Keratinocyte (primary cell): ENCODE data around the gene SPECC1. TPM values are rescaled to one million over a fixed set of nuclear protein-coding genes. Genes with fewer than 3 reads are reported as not detected.

Experiments used
- DNase-seq: peaks from one replicate; pipeline ENCODE4 v3.0.0-alpha.2; 2011; ENCODE audit warnings: low read depth, missing footprints, low spot score
- FAIRE-seq: peaks from 2 replicates; lab custom pipeline; 2011; peaks lifted over from hg19 to GRCh38; lab: Jason Lieb, UNC
- H2AFZ ChIP-seq: 2 replicates; pipeline ENCODE4 v1.6.0; 2012; ENCODE audit warnings: low read length, control low read depth, inconsistent platforms; ENCODE audit not compliant: control insufficient read depth
- H3K27ac ChIP-seq: 2 replicates; pipeline ENCODE4 v1.5.1; 2011; ENCODE audit warnings: low read length; ENCODE audit not compliant: control insufficient read depth, insufficient read depth
- H3K27me3 ChIP-seq: 3 replicates; pipeline ENCODE4 v1.6.0; 2011; ENCODE audit warnings: low read length; ENCODE audit not compliant: control insufficient read depth, insufficient read depth; ENCODE audit errors: extremely low read depth
- H3K36me3 ChIP-seq, 2 experiments: 2 replicates in 1 of 2; 3 replicates in 1 of 2; pipeline ENCODE4 v1.5.1; 2011; ENCODE audit warnings: low read length in 2 of 2, mild to moderate bottlenecking in 1 of 2; ENCODE audit not compliant: control insufficient read depth in 2 of 2, insufficient read depth in 2 of 2; ENCODE audit errors: extremely low read depth in 1 of 2
- H3K4me1 ChIP-seq: 3 replicates; pipeline ENCODE4 v1.5.1; 2011; ENCODE audit warnings: low read length; ENCODE audit not compliant: control insufficient read depth, insufficient read depth; ENCODE audit errors: extremely low read depth
- H3K4me2 ChIP-seq: 3 replicates; pipeline ENCODE4 v1.6.0; 2011; ENCODE audit warnings: low read depth, low read length; ENCODE audit not compliant: control insufficient read depth, insufficient read depth; ENCODE audit errors: extremely low read depth
- H3K4me3 ChIP-seq, 3 experiments: fragments of 200-600 bp in 1 of 3; sonication (generic) in 1 of 3; 2 replicates in 2 of 3; 3 replicates in 1 of 3; pipeline ENCODE4 v1.5.1; 2011 to 2016; ENCODE audit warnings: low read length in 3 of 3, mild to moderate bottlenecking in 3 of 3, control low read depth in 2 of 3, inconsistent platforms in 1 of 3, low read depth in 1 of 3, mixed read lengths in 1 of 3, mixed run types in 1 of 3, moderate library complexity in 1 of 3; ENCODE audit not compliant: control insufficient read depth in 2 of 3, insufficient read depth in 2 of 3; ENCODE audit errors: extremely low read depth in 1 of 3
- H3K79me2 ChIP-seq: 2 replicates; pipeline ENCODE4 v1.6.0; 2012; ENCODE audit warnings: low read length; ENCODE audit not compliant: control insufficient read depth, insufficient read depth
- H3K9ac ChIP-seq: 3 replicates; pipeline ENCODE4 v1.6.0; 2011; ENCODE audit warnings: low read length; ENCODE audit not compliant: control insufficient read depth, insufficient read depth; ENCODE audit errors: extremely low read depth
- H3K9me1 ChIP-seq: 3 replicates; pipeline ENCODE4 v1.6.0; 2011; ENCODE audit warnings: low read length; ENCODE audit not compliant: control insufficient read depth, insufficient read depth; ENCODE audit errors: extremely low read depth
- H3K9me3 ChIP-seq: 2 replicates; pipeline ENCODE4 v1.5.1; 2012; ENCODE audit warnings: low read depth, low read length; ENCODE audit not compliant: control insufficient read depth
- H4K20me1 ChIP-seq: 3 replicates; pipeline ENCODE4 v1.6.0; 2011; ENCODE audit warnings: low read length; ENCODE audit not compliant: control insufficient read depth, insufficient read depth; ENCODE audit errors: extremely low read depth
- CTCF ChIP-seq, 3 experiments: IDR thresholded peaks in 1 of 3; conservative IDR thresholded peaks in 1 of 3; optimal IDR thresholded peaks in 1 of 3; 2 replicates in 2 of 3; 3 replicates in 1 of 3; pipeline versions ENCODE3 to v1.5.1; 2011; ENCODE audit warnings: low read length in 3 of 3, mild to moderate bottlenecking in 3 of 3, moderate library complexity in 2 of 3, control low read depth in 1 of 3, inconsistent platforms in 1 of 3; ENCODE audit not compliant: insufficient read depth in 2 of 3; ENCODE audit errors: extremely low read depth in 1 of 3
- EZH2 ChIP-seq: IDR thresholded peaks from one replicate; pipeline ENCODE4 v1.6.1; 2012; ENCODE audit warnings: inconsistent platforms, mild to moderate bottlenecking, low read length, moderate library complexity
- dilution Hi-C: fragments of 300-500 bp; cut with MboI; formaldehyde crosslinking; loops from one replicate; pipeline ENCODE4 v1.7.0; 2020; ENCODE audit warnings: low sequenced_read_pairs; ENCODE audit not compliant: extremely low pct_ligation_motif_present
- polyA plus RNA-seq, 5 experiments: library from polyadenylated mRNA; depleted of rRNA in 3 of 5; stranded (reverse) in 3 of 5; stranded (forward) in 1 of 5; unstranded in 1 of 5; fragments of >200 nt; gene quantifications; 1 replicate in 1 of 5; 2 replicates in 3 of 5; 3 replicates in 1 of 5; pipeline versions ENCODE4 v1.2.1 to v1.2.3, GENCODE V29; 2011 to 2012; ENCODE audit warnings: missing spikeins in 2 of 5, low read depth in 1 of 5, low replicate concordance in 1 of 5

Gene SPECC1
- polyA plus RNA-seq, 1 donor (not counting 4 experiments of a cell fraction or from before 2014, with no cell fraction given) = 20.9 TPM

DNA sequence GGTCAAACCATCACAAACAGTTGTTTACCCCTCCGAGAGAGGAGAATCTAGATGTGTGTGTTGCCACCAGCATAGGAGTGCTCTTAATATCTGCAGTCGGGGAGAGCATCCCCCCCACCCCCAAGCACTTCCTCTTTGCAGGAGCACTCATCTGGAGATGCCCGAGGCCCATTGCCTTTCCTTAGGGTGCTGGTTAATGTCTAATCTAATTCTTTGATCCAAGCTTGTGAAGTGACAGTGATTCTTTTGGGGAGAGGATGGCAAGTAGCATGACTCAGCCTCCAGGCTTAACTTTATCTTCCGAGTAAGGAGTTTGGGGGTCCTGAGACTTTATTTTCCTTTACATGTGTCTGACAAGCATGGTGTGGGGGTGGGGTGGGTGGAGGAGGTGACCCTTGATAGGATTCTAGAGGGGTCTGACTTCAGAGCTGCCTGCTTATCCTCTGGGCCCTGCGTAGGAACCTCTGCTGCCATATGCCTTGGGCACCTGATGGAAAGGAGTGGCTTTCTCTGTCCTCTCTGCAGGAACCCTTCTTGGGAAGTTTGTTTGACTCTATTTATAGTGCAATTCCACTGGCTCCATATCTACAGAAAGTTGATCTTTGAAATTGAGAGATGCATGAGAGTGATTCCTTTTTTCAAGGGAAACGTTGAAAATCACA is 207.1 kb downstream of the SPECC1 start:
- DNase-seq (no peak), FAIRE-seq (no peak)
- dilution Hi-C loops = no loop called here
- no peaks in the 10 kb centered on the region for H3K4me1 ChIP-seq
- H3K4me2 ChIP-seq = no peak overlapping the region
- TF ChIP-seq CTCF (optimal IDR thresholded peaks at IDR 0.05 in 1 of 3, IDR thresholded peaks at IDR 0.05 in 1 of 3, conservative IDR thresholded peaks at IDR 0.05 in 1 of 3; ENCODE audit: extremely low read depth in 1 of 3, insufficient read depth in 2 of 3, low read length in 3 of 3) (no peak), EZH2 (no peak)
- no peak overlapping the region for H3K4me3 ChIP-seq
- no peak overlapping the region for H3K9ac ChIP-seq
- no peaks in the 10 kb centered on the region for H3K9me3 ChIP-seq
- H2AFZ ChIP-seq = no peak overlapping the region
- peaks cover 10% of the 10 kb centered on the region for H3K79me2 ChIP-seq
- peaks cover 2 to 3% of the 10 kb centered on the region in 2 experiments for H3K36me3 ChIP-seq
- H3K27ac ChIP-seq = no peak overlapping the region
- H3K27me3 ChIP-seq = no peaks in the 10 kb centered on the region
- H3K9me1 ChIP-seq = no peaks in the 10 kb centered on the region
- no peaks in the 10 kb centered on the region for H4K20me1 ChIP-seq

- FAIRE-seq = no peak
- Histone ChIP-seq H3K9me3 (no peaks in the 10 kb centered on the region), H3K79me2 (peaks cover 10% of the 10 kb centered on the region), H3K27ac (no peak overlapping the region), H3K27me3 (no peaks in the 10 kb centered on the region), H3K9ac (no peak overlapping the region), H3K4me3 (no peak overlapping the region), H4K20me1 (no peaks in the 10 kb centered on the region), H3K4me1 (no peaks in the 10 kb centered on the region), H3K4me2 (no peak overlapping the region), H2AFZ (no peak overlapping the region), H3K36me3 (no peaks in the 10 kb centered on the region), H3K9me1 (no peaks in the 10 kb centered on the region)
- dilution Hi-C loops = no loop called here
- TF ChIP-seq CTCF (optimal IDR thresholded peaks at IDR 0.05 in 1 of 3, IDR thresholded peaks at IDR 0.05 in 1 of 3, conservative IDR thresholded peaks at IDR 0.05 in 1 of 3; ENCODE audit: extremely low read depth in 1 of 3, insufficient read depth in 2 of 3, low read length in 3 of 3) (no peak), EZH2 (no peak)
- no peak for DNase-seq
Measured at GRCh38 chr17:20216853-20217252, 207.7 kb downstream of the SPECC1 start.
